Esophagus muscularis mucosa (tissue), 4 donors: Measurements from ENCODE around the gene CDH4. TPM values are rescaled to one million over a fixed set of nuclear protein-coding genes. Genes with fewer than 3 reads are reported as not detected.

Source experiments
- DNase-seq: peaks from one replicate; pipeline ENCODE4 v3.0.0-alpha.2; 2017; ENCODE audit errors: extremely low spot score
- H3K27ac ChIP-seq, 4 donors: fragments of 200-600 bp; sonication (generic); replicated peaks in 1 of 4; 1 replicate in 3 of 4; 2 replicates in 1 of 4; pipeline ENCODE4 v1.5.1; 2016 to 2019; ENCODE audit warnings: mild to moderate bottlenecking in 1 of 4
- H3K27me3 ChIP-seq, 4 donors: fragments of 200-600 bp; sonication (generic); one replicate each; pipeline versions ENCODE4 v1.5.1 to v1.6.0; 2016 to 2019
- H3K36me3 ChIP-seq, 4 donors: fragments of 200-600 bp; sonication (generic); one replicate each; pipeline ENCODE4 v1.5.1; 2016 to 2019
- H3K4me1 ChIP-seq, 4 donors: fragments of 200-600 bp; sonication (generic); one replicate each; pipeline ENCODE4 v1.5.1; 2016 to 2019
- H3K4me3 ChIP-seq, 4 donors: fragments of 200-600 bp; sonication (generic); 1 replicate in 2 of 4; 2 replicates in 2 of 4; pipeline ENCODE4 v1.5.1; 2016 to 2019; ENCODE audit warnings: mild to moderate bottlenecking in 4 of 4, moderate library complexity in 1 of 4
- H3K9me3 ChIP-seq, 4 donors: fragments of 200-600 bp; sonication (generic); 1 replicate in 3 of 4; 2 replicates in 1 of 4; pipeline ENCODE4 v1.5.1; 2016 to 2019
- CTCF ChIP-seq, 3 experiments: fragments of 200-600 bp in 2 of 3; fragments of 450-650 bp in 1 of 3; sonication (generic) in 2 of 3; IDR thresholded peaks; one replicate each; pipeline ENCODE4 v1.5.1; 2017 to 2019; ENCODE audit warnings: antibody characterized with exemption in 3 of 3, mild to moderate bottlenecking in 2 of 3, moderate library complexity in 1 of 3
- EP300 ChIP-seq: sonication (generic); formaldehyde crosslinking; IDR thresholded peaks from one replicate; pipeline ENCODE4 v1.6.1; 2017; ENCODE audit warnings: antibody characterized with exemption
- POLR2A ChIP-seq: fragments of 450-650 bp; IDR thresholded peaks from one replicate; pipeline ENCODE4 v1.6.1; 2017; ENCODE audit warnings: antibody characterized with exemption, moderate library complexity, mild to moderate bottlenecking, low read depth
- POLR2AphosphoS5 ChIP-seq, 2 donors: sonication (generic); formaldehyde crosslinking; IDR thresholded peaks; one replicate each; pipeline ENCODE4 v1.6.1; 2017; ENCODE audit warnings: antibody characterized with exemption in 2 of 2
- WGBS: methylation state at CpG from one replicate; pipeline ENCODE4 v1.1.5; 2018; 5-methylcytosine and 5-hydroxymethylcytosine counted together
- intact Hi-C: fragments of 100-400 bp; cut with DNase I; formaldehyde crosslinking; loops from one replicate; pipeline ENCODE4 v1.15.1; 2023
- total RNA-seq, 4 donors: library from RNA; depleted of rRNA; stranded (reverse); fragments of >200 nt; gene quantifications; one replicate each; pipeline versions ENCODE4 v1.1.0 to v1.2.1, GENCODE V29; 2016

CDH4 gene
- total RNA-seq, 4 donors from 2014 or later, result 0.42 to 1.3 (median 0.48) TPM

DNA sequence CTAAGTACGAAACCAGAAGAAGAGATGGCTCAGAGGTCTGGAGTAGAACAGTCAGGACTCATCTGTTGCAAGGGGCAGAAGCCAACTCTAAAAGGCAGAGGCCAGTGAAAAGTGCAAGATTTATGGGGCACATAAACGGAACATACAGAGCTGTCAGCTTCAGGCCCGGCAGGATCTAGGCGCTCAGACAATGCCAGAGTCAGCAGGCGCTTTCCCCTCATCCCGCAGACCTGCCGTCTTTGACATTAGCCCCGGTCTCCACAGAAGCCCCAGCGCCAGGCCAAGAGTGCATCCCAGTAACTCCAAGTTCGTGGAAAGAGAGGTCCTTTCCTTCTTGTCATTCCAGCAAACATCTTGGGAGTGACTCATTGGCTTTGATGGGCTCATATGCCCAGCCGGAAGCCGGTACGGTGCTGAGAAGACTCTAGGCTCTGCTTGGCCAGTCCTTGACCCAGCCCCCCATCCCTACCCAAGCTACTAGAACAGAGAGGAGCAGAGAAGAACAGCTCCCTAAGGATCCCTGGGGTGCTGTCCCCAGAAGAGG lies 552.8 kb downstream of the CDH4 start:
- intact Hi-C loops, result no loop called here
- Histone ChIP-seq H3K4me1 (peaks cover 0 to 20% (median 16%) of the 10 kb centered on the region in 4 donors), H3K4me3 (no peak overlapping the region), H3K36me3 (no peaks in the 10 kb centered on the region), H3K27me3 (peaks cover 0 to 66% (median 0%) of the 10 kb centered on the region in 4 donors), H3K27ac (no peak overlapping the region), H3K9me3 (no peaks in the 10 kb centered on the region)
- whole genome bisulfite sequencing, result 85% methylated on average over 13 of the region's 13 CpGs
- DNase-seq, result no peak
- no peak for TF ChIP-seq POLR2A
- no peak for TF ChIP-seq CTCF (IDR thresholded peaks at IDR 0.05)

- H3K9me3 ChIP-seq, result no peaks in the 10 kb centered on the region
- intact Hi-C loops, result no loop called here
- no peak overlapping the region for H3K27ac ChIP-seq
- H3K4me3 ChIP-seq, result no peak overlapping the region
- no peaks in the 10 kb centered on the region for H3K36me3 ChIP-seq
- H3K27me3 ChIP-seq, result peaks cover 0 to 66% (median 0%) of the 10 kb centered on the region in 4 donors
- WGBS, result 91% methylated on average over 10 of the region's 12 CpGs
- H3K4me1 ChIP-seq, result peaks cover 0 to 20% (median 16%) of the 10 kb centered on the region in 4 donors
- no peak for TF ChIP-seq POLR2AphosphoS5 (IDR thresholded peaks at IDR 0.05)
- no peak for TF ChIP-seq POLR2A
- no peak for TF ChIP-seq EP300
- TF ChIP-seq CTCF (IDR thresholded peaks at IDR 0.05), result no peak
- DNase-seq, result no peak
These were observed 553.3 kb downstream of the CDH4 start for GRCh38 chr20:61805365-61805764.

DNA sequence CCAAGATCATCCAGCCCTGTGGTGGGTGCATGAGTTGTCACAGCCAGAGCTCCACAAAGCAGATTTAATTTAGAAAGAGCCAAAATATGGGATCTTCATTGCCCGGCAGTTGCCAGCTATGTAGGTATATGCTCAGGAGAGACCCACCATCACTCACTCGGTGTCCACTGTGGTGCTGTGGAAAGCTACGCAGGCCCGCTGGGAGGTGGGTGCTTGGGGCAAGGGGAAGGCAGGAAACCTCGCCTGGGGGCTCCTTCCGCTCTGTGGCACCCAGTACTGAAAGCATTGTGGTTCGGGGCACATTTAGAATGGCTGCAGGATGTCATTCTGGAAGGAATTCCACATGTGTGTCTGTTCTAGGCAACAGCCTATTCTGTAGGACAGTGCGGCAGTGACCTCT lies 553.7 kb downstream of the CDH4 start:
- intact Hi-C loops, result no loop called here
- Histone ChIP-seq H3K27ac (no peak overlapping the region), H3K27me3 (peaks cover 0 to 64% (median 0%) of the 10 kb centered on the region in 4 donors), H3K4me3 (no peak overlapping the region), H3K9me3 (no peaks in the 10 kb centered on the region), H3K4me1 (peaks cover 0 to 20% (median 16%) of the 10 kb centered on the region in 4 donors), H3K36me3 (no peaks in the 10 kb centered on the region)
- DNase-seq, result no peak
- TF ChIP-seq POLR2AphosphoS5 (IDR thresholded peaks at IDR 0.05), result no peak
- no peak for TF ChIP-seq POLR2A
- TF ChIP-seq EP300, result no peak
- WGBS, result 88% methylated on average over 7 of the region's 8 CpGs

DNA sequence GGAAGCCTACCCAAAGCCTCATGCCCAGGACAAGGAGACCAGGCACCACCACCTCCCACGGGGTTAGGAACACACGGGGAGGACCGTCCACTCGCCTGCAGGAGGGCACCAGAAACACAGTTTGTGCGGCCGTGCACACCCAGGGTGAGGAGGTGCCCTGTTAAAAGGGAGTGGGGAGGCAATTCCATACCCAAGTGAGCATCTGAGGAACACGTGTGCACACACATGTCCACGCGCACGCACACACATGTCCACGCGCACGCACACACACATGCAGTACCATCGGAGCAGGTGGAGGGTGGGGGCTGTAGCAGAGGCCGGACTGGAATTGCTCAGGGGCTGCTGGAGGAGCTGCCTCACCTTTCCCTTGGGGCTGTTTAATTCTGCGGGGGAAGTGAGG lies 554.3 kb downstream of the CDH4 start:
- WGBS, result 96% methylated on average over 9 of the region's 16 CpGs
- intact Hi-C loops, result no loop called here

DNA sequence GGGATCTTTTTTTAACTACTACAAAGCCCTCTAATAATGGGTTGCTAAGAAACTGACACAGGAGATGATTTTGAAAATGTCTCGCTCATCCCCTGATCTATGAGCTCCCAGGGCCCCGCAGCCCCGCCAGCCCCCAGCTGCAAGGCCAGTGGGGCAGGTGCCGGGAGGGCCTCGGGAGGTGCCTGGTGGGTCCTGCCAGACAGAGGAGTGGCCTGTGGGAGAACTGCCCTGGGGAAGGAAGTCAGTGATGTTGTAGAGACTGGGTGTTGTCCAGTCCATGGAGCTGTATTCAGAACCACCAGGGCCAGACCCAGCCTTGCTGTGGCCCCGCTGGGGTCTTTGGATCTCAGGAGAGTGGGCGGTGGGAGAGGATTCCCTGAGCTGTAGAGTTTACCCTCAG lies 554.9 kb downstream of the CDH4 start:
- peaks cover 0 to 20% (median 16%) of the 10 kb centered on the region in 4 donors for H3K4me1 ChIP-seq
- no peak for DNase-seq
- H3K27me3 ChIP-seq, result peaks cover 0 to 61% (median 0%) of the 10 kb centered on the region in 4 donors
- intact Hi-C loops, result no loop called here
- no peak overlapping the region for H3K27ac ChIP-seq
- WGBS, result 100% methylated on average over 1 of the region's 7 CpGs
- H3K9me3 ChIP-seq, result no peaks in the 10 kb centered on the region
- H3K36me3 ChIP-seq, result no peaks in the 10 kb centered on the region
- H3K4me3 ChIP-seq, result no peak overlapping the region
- TF ChIP-seq POLR2AphosphoS5 (IDR thresholded peaks at IDR 0.05) (no peak), CTCF (IDR thresholded peaks at IDR 0.05) (no peak), EP300 (no peak), POLR2A (no peak)

More for the DNA sequence above, 554.3 kb downstream of the CDH4 start:
- no peak for DNase-seq
- H3K4me1 ChIP-seq, result peaks cover 0 to 20% (median 16%) of the 10 kb centered on the region in 4 donors
- H3K27me3 ChIP-seq, result peaks cover 0 to 61% (median 0%) of the 10 kb centered on the region in 4 donors
- no peak overlapping the region for H3K4me3 ChIP-seq
- H3K9me3 ChIP-seq, result no peaks in the 10 kb centered on the region
- H3K27ac ChIP-seq, result no peak overlapping the region
- H3K36me3 ChIP-seq, result no peaks in the 10 kb centered on the region
- TF ChIP-seq EP300 (no peak), POLR2A (no peak), CTCF (IDR thresholded peaks at IDR 0.05) (no peak), POLR2AphosphoS5 (IDR thresholded peaks at IDR 0.05) (no peak)
